ENCODE results near the gene AATK.

The AATK gene

GRCh38 chr17:81193051-81193410, 27.0 kb upstream of the AATK start:
- in situ Hi-C loops (cut with HindIII; ENCODE audit: low sequenced_read_pairs): no loop called here
- TF ChIP-seq, protein P1, sequence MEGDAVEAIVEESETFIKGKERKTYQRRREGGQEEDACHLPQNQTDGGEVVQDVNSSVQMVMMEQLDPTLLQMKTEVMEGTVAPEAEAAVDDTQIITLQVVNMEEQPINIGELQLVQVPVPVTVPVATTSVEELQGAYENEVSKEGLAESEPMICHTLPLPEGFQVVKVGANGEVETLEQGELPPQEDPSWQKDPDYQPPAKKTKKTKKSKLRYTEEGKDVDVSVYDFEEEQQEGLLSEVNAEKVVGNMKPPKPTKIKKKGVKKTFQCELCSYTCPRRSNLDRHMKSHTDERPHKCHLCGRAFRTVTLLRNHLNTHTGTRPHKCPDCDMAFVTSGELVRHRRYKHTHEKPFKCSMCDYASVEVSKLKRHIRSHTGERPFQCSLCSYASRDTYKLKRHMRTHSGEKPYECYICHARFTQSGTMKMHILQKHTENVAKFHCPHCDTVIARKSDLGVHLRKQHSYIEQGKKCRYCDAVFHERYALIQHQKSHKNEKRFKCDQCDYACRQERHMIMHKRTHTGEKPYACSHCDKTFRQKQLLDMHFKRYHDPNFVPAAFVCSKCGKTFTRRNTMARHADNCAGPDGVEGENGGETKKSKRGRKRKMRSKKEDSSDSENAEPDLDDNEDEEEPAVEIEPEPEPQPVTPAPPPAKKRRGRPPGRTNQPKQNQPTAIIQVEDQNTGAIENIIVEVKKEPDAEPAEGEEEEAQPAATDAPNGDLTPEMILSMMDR (IDR thresholded peaks at IDR 0.05; ENCODE audit: low read depth, low read length): no peak
- H3K4me3 ChIP-seq (ENCODE audit: low read depth, low read length): no peak overlapping the region
- DNase-seq (ENCODE audit: low read depth, low spot score): no peak

- in situ Hi-C loops (cut with HindIII; ENCODE audit: low sequenced_read_pairs): no loop called here
- H3K4me3 ChIP-seq (ENCODE audit: low read depth, low read length): no peak overlapping the region
- DNase-seq (ENCODE audit: low read depth, low spot score): no peak
- TF ChIP-seq, protein P1 (IDR thresholded peaks at IDR 0.05; ENCODE audit: low read depth, low read length): no peak
Measured at GRCh38 chr17:81192386-81193050, 26.5 kb upstream of the AATK start.

- H3K4me3 ChIP-seq (ENCODE audit: low read depth, low read length): no peak overlapping the region
- in situ Hi-C loops (cut with HindIII; ENCODE audit: low sequenced_read_pairs): no loop called here
- DNase-seq (ENCODE audit: low read depth, low spot score): no peak
- TF ChIP-seq, protein P1 (IDR thresholded peaks at IDR 0.05; ENCODE audit: low read depth, low read length): no peak
Measured at GRCh38 chr17:81191646-81192045, 25.6 kb upstream of the AATK start.

DNA sequence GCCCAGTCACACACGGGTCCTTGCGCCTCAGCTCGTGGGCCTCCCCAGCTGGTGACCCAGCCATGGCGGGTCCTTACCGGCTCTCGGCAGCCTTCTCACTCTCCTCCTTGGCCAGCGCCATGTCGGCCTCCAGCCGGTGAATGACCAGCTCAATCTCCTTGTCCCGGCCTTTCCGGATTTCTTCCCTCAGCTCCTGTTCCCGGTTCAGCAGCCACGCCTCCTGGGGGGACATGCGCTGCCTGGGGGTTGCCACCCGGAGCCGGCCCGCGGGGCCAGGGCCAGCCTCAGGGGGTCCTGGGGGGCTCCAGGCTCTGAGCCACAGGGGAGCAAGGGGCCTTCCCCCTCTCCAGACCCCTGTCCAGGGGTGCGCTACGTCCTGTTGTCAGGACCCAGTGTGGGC, 25.1 kb upstream of the AATK start:
- in situ Hi-C loops (cut with HindIII; ENCODE audit: low sequenced_read_pairs): no loop called here
- no peak for DNase-seq (ENCODE audit: low read depth, low spot score)
- H3K4me3 ChIP-seq (ENCODE audit: low read depth, low read length): no peak overlapping the region
- TF ChIP-seq, protein P1 (IDR thresholded peaks at IDR 0.05; ENCODE audit: low read depth, low read length): no peak

- TF ChIP-seq, protein P1 (IDR thresholded peaks at IDR 0.05; ENCODE audit: low read depth, low read length): no peak
- H3K4me3 ChIP-seq (ENCODE audit: low read depth, low read length): no peak overlapping the region
- in situ Hi-C loops (cut with HindIII; ENCODE audit: low sequenced_read_pairs): no loop called here
- DNase-seq (ENCODE audit: low read depth, low spot score): no peak
Measured at GRCh38 chr17:81190591-81190990, 24.6 kb upstream of the AATK start.

GRCh38 chr17:81189670-81190530, 23.9 kb upstream of the AATK start:
- H3K4me3 ChIP-seq (ENCODE audit: low read depth, low read length): no peak overlapping the region
- in situ Hi-C loops (cut with HindIII; ENCODE audit: low sequenced_read_pairs): no loop called here
- TF ChIP-seq, protein P1 (IDR thresholded peaks at IDR 0.05; ENCODE audit: low read depth, low read length): peak; percentile 10
- no peak for DNase-seq (ENCODE audit: low read depth, low spot score)
